Trophoblast cell (in vitro differentiated cells and primary cell): ENCODE results near the gene BMPR2.

ENCODE experiments used
- DNase-seq, 2 donors: peaks; one replicate each; pipeline ENCODE4 v3.0.0-alpha.2; 2016
- H2AFZ ChIP-seq: 2 replicates; pipeline ENCODE4 v1.6.1; 2013; ENCODE audit warnings: low read length, moderate library complexity, mild to moderate bottlenecking; ENCODE audit not compliant: insufficient read depth, poor library complexity
- H2AK5ac ChIP-seq: 2 replicates; pipeline ENCODE4 v1.6.1; 2013; ENCODE audit warnings: mild to moderate bottlenecking, low read length
- H2BK120ac ChIP-seq: 2 replicates; pipeline ENCODE4 v1.6.1; 2013; ENCODE audit warnings: low read length, mild to moderate bottlenecking, moderate library complexity; ENCODE audit not compliant: insufficient read depth, poor library complexity
- H2BK12ac ChIP-seq: 2 replicates; pipeline ENCODE4 v1.6.1; 2013; ENCODE audit warnings: mild to moderate bottlenecking, low read length, moderate library complexity
- H2BK5ac ChIP-seq: 2 replicates; pipeline ENCODE4 v1.6.1; 2013; ENCODE audit warnings: low read length, low read depth, moderate library complexity, mild to moderate bottlenecking; ENCODE audit not compliant: poor library complexity
- H3K14ac ChIP-seq: 2 replicates; pipeline ENCODE4 v1.6.1; 2013; ENCODE audit warnings: mild to moderate bottlenecking, low read length
- H3K18ac ChIP-seq: 2 replicates; pipeline ENCODE4 v1.6.1; 2013; ENCODE audit warnings: mild to moderate bottlenecking, low read length
- H3K23ac ChIP-seq: 2 replicates; pipeline ENCODE4 v1.6.1; 2013; ENCODE audit warnings: low read length
- H3K27ac ChIP-seq: 2 replicates; pipeline ENCODE4 v1.5.1; 2013; ENCODE audit warnings: low read depth, mild to moderate bottlenecking, inconsistent platforms, low read length, moderate library complexity
- H3K27me3 ChIP-seq: 2 replicates; pipeline ENCODE4 v1.6.1; 2013; ENCODE audit warnings: inconsistent platforms, mild to moderate bottlenecking, low read length, moderate library complexity; ENCODE audit not compliant: insufficient read depth
- H3K36me3 ChIP-seq, 2 experiments: 1 replicate in 1 of 2; 2 replicates in 1 of 2; pipeline ENCODE4 v1.6.1; 2013; ENCODE audit warnings: low read length in 2 of 2, mild to moderate bottlenecking in 2 of 2, moderate library complexity in 1 of 2; ENCODE audit not compliant: insufficient read depth in 2 of 2, control insufficient read depth in 1 of 2
- H3K4ac ChIP-seq: 2 replicates; pipeline ENCODE4 v1.6.1; 2013; ENCODE audit warnings: low read depth, mild to moderate bottlenecking, low read length, moderate library complexity
- H3K4me1 ChIP-seq, 2 experiments: 1 replicate in 1 of 2; 2 replicates in 1 of 2; pipeline ENCODE4 v1.6.1; 2013; ENCODE audit warnings: low read length in 2 of 2, mild to moderate bottlenecking in 2 of 2, moderate library complexity in 1 of 2; ENCODE audit not compliant: insufficient read depth in 2 of 2, control insufficient read depth in 1 of 2
- H3K4me2 ChIP-seq: 2 replicates; pipeline ENCODE4 v1.6.1; 2013; ENCODE audit warnings: inconsistent platforms, mild to moderate bottlenecking, low read length, moderate library complexity
- H3K4me3 ChIP-seq: 2 replicates; pipeline ENCODE4 v1.5.1; 2013; ENCODE audit warnings: mild to moderate bottlenecking, low read depth, low read length, inconsistent platforms
- H3K79me1 ChIP-seq: one replicate; pipeline ENCODE4 v1.6.1; 2013; ENCODE audit warnings: low read length
- H3K79me2 ChIP-seq: 2 replicates; pipeline ENCODE4 v1.6.1; 2013; ENCODE audit warnings: low read length, mild to moderate bottlenecking; ENCODE audit not compliant: control insufficient read depth, insufficient read depth, poor library complexity
- H3K9ac ChIP-seq: 2 replicates; pipeline ENCODE4 v1.6.1; 2013; ENCODE audit warnings: mild to moderate bottlenecking, low read length
- H3K9me3 ChIP-seq: 2 replicates; pipeline ENCODE4 v1.6.1; 2013; ENCODE audit warnings: low read depth, mild to moderate bottlenecking, control low read depth, inconsistent platforms, low read length; ENCODE audit not compliant: insufficient read depth
- H4K12ac ChIP-seq: 2 replicates; pipeline ENCODE4 v1.6.1; 2013; ENCODE audit warnings: low read depth, mild to moderate bottlenecking, low read length, moderate library complexity
- H4K8ac ChIP-seq: 2 replicates; pipeline ENCODE4 v1.6.1; 2013; ENCODE audit warnings: low read depth, mild to moderate bottlenecking, low read length, moderate library complexity
- H4K91ac ChIP-seq: one replicate; pipeline ENCODE4 v1.6.1; 2013; ENCODE audit warnings: low read depth, mild to moderate bottlenecking, low read length, moderate library complexity
- WGBS: extraction: QIAGEN DNeasy Blood & Tissue Kit; methylation state at CpG from one replicate; pipeline ENCODE4 v1.1.7; 2013; ENCODE audit warnings: missing lambda C conversion rate; ENCODE audit not compliant: insufficient read length, insufficient coverage; ENCODE audit errors: extremely low coverage; 5-methylcytosine and 5-hydroxymethylcytosine counted together

Gene BMPR2

DNA sequence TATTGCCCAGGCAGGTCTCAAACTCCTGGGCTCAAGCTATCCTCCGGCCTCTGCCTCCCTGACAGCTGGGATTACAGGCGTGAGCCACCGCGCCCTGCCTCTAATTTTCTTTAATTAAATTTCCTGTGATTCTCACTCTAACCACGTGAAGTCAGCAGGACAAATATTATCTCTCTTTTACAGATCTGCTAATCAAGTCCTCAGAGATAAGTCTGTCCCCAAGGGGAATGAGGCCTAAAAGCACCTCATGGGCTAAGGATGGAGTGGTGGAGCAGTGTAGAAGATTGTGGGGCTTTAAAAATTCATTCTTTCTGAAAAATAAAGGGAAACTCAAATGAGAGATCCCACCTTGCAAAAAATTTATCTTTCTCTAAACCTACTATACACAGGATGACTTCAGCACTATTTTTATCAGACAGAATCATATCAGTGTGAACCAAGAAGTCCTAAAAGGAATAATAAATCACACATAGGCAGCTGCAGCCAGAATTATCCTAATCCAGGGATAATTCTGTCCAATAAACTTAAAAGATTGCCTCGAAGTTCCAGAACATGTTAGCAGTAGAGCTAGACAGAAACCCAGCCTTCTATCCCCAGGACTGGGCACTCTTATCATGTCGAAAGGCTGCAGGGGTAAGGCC lies 38.3 kb upstream of the BMPR2 start:
- H3K18ac ChIP-seq: no peak overlapping the region
- H4K12ac ChIP-seq: no peak overlapping the region
- no peak overlapping the region for H2AFZ ChIP-seq
- H3K4me3 ChIP-seq: no peak overlapping the region
- no peak overlapping the region for H2BK120ac ChIP-seq
- H4K8ac ChIP-seq: no peak overlapping the region
- no peak overlapping the region for H3K14ac ChIP-seq
- no peaks in the 10 kb centered on the region for H3K36me3 ChIP-seq
- H3K9ac ChIP-seq: no peak overlapping the region
- H4K91ac ChIP-seq: no peak overlapping the region
- H3K23ac ChIP-seq: no peak overlapping the region
- no peak overlapping the region for H2AK5ac ChIP-seq
- no peaks in the 10 kb centered on the region for H3K4me1 ChIP-seq
- H3K27ac ChIP-seq: no peak overlapping the region
- H3K9me3 ChIP-seq: no peaks in the 10 kb centered on the region
- no peaks in the 10 kb centered on the region for H3K79me1 ChIP-seq
- H3K27me3 ChIP-seq: no peaks in the 10 kb centered on the region
- H3K4ac ChIP-seq: no peak overlapping the region
- no peaks in the 10 kb centered on the region for H3K79me2 ChIP-seq
- H2BK12ac ChIP-seq: no peak overlapping the region
- no peak overlapping the region for H3K4me2 ChIP-seq
- H2BK5ac ChIP-seq: no peak overlapping the region
- no CpG with 5 or more reads among the region's 7 CpGs for WGBS
- DNase-seq: no peak

GRCh38 chr2:202339071-202339870 lies 36.9 kb upstream of the BMPR2 start:
- peak in 1 of 2 donors; percentile 23 for DNase-seq
- Histone ChIP-seq H3K14ac (no peak overlapping the region), H3K79me1 (no peaks in the 10 kb centered on the region), H3K18ac (no peak overlapping the region), H4K12ac (no peak overlapping the region), H3K36me3 (no peaks in the 10 kb centered on the region), H2AFZ (no peak overlapping the region), H3K4me1 (no peaks in the 10 kb centered on the region), H2AK5ac (no peak overlapping the region), H3K27me3 (no peaks in the 10 kb centered on the region), H3K23ac (no peak overlapping the region), H3K79me2 (no peaks in the 10 kb centered on the region), H2BK5ac (no peak overlapping the region), H4K8ac (no peak overlapping the region), H3K9me3 (no peaks in the 10 kb centered on the region), H2BK12ac (no peak overlapping the region), H3K4me2 (no peak overlapping the region), H2BK120ac (no peak overlapping the region), H3K9ac (no peak overlapping the region), H4K91ac (no peak overlapping the region), H3K27ac (no peak overlapping the region), H3K4me3 (no peak overlapping the region), H3K4ac (no peak overlapping the region)
- no CpG with 5 or more reads among the region's 3 CpGs for WGBS

DNA sequence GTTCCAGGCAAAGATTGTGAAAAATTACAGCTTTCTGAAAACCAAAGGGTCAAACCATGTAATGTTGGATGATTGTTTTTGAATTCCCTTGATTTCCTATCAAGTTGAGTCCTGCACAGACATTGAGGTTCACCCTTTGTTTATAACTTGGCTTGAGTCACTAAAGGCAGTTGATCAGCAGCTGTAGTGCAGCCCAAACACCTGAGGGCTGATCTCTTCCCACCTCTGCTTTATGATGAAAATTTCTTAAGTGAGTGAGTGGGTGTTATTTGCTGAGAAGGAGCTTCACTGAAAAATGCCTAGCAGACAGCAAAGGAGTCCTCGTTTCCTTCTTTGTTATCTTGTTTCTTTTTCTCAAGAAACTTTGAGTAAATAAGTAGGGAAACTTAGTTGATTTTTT lies 31.9 kb upstream of the BMPR2 start:
- Histone ChIP-seq H2BK5ac (no peak overlapping the region), H3K79me1 (no peaks in the 10 kb centered on the region), H3K4me3 (no peak overlapping the region), H3K36me3 (no peaks in the 10 kb centered on the region), H2BK120ac (no peak overlapping the region), H3K9ac (no peak overlapping the region), H3K27ac (no peak overlapping the region), H4K12ac (no peak overlapping the region), H3K79me2 (no peaks in the 10 kb centered on the region), H3K23ac (no peak overlapping the region), H2AFZ (no peak overlapping the region), H3K18ac (no peak overlapping the region), H4K8ac (no peak overlapping the region), H3K14ac (no peak overlapping the region), H3K4ac (no peak overlapping the region), H3K9me3 (no peaks in the 10 kb centered on the region), H4K91ac (no peak overlapping the region), H2AK5ac (no peak overlapping the region), H3K4me2 (no peak overlapping the region), H3K27me3 (no peaks in the 10 kb centered on the region), H3K4me1 (no peaks in the 10 kb centered on the region), H2BK12ac (no peak overlapping the region)
- WGBS: no CpG with 5 or more reads among the region's 1 CpG
- no peak for DNase-seq

GRCh38 chr2:202346180-202346579 lies 29.9 kb upstream of the BMPR2 start:
- Histone ChIP-seq H2BK120ac (no peak overlapping the region), H3K18ac (no peak overlapping the region), H3K36me3 (no peaks in the 10 kb centered on the region), H3K4me3 (no peak overlapping the region), H3K4me1 (no peaks in the 10 kb centered on the region), H3K27ac (no peak overlapping the region), H3K79me2 (no peaks in the 10 kb centered on the region), H3K27me3 (no peaks in the 10 kb centered on the region), H3K79me1 (no peaks in the 10 kb centered on the region), H3K4ac (no peak overlapping the region), H4K8ac (no peak overlapping the region), H3K14ac (no peak overlapping the region), H3K9me3 (no peaks in the 10 kb centered on the region), H3K9ac (no peak overlapping the region), H2BK5ac (peak overlapping the region; percentile 21), H3K4me2 (no peak overlapping the region), H4K12ac (no peak overlapping the region), H2BK12ac (no peak overlapping the region), H4K91ac (no peak overlapping the region), H2AFZ (no peak overlapping the region), H2AK5ac (no peak overlapping the region), H3K23ac (no peak overlapping the region)
- DNase-seq: no peak
- WGBS: no CpG with 5 or more reads among the region's 7 CpGs
